Measurements from ENCODE around the gene ABCD2.
"Not testable (repeated sequence)": the region's sequence is repeated elsewhere in the genome, so short reads cannot be mapped to it uniquely, and the experiment has no call there.

The ABCD2 gene
- total RNA-seq = 33.6 to 69.9 (median 44.7) reads per million in 4 experiments

DNA sequence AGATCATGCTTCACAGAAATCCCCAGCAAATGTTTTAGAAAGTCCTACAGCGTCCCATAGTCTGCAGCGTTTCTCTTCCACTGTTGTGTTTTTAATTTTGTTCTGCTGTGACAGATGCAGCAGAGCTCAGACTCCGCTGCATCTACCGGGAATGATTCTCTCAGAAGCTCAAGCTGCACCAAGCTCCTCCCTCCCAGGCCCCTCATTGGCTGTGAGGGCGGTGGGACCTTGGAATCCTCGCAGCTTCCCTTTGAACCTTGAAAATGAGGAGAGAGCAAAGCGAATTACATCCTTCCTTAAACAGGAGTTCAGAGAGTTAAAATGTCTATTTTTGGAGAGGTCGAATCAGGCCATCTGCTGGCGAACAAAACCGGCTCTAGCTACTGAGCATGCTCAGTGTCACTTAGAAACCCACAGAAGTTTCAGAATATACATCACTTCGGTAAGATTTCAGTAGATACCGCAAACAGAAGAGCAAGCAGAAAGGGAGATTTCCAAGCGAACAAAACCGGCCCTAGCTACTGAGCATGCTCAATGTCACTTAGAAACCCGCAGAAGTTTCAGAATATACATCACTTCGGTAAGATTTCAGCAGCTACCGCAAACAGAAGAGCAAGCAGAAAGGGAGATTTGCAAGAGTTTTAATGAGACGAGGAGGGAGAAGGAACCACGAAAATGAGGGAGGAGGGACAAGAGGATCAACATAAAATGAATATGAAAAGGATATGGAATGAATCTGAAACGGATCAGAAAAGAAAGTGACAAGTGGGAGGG lies at the start of gene ABCD2:
Gene ABCD2 (minus strand): TSS at position 144 of the 774 bp plus-strand sequence. CDS start 188 bp downstream, outside the sequence.
- peak; percentile 63 for DNase-seq

DNA sequence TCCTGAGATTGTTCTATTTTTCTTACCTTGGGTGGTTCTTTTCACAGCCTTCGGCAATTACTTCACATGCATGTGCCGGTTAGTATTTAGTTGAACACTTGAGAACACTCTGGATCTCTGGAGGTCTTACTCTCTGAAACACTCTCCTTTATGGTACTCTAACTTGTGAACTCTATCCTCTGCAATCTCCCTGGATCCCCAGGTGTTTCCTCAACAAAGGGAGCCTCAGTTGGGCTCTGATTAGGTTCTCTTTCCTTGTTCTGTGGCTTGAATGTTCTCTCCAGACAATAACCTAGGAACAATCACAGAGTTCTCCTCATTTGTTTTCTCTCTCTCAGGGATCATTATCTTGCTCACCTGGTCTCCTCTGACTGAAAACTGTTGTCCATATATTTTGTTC lies 40.5 kb upstream of the ABCD2 start:
- DNase-seq = no peak

DNA sequence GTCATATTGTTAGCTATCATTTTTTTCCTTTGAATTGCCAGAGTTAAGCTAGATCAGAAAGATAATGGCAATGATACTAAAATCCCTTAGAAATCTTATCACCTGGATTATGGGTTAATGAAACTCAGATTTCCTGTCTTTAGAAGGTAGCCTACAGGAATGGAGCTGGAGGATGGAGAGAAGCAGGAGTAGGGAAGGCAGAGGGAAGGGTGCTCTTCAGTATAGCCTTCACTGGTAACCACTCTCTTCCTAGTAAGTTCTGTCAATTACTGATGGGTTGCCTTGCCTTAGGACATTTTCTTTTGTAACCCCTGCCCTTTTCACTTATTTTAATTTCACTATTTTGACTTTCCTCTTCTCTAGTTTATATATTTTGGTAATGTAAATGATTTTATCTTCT lies 27.8 kb upstream of the ABCD2 start:
- DNase-seq = no peak

DNA sequence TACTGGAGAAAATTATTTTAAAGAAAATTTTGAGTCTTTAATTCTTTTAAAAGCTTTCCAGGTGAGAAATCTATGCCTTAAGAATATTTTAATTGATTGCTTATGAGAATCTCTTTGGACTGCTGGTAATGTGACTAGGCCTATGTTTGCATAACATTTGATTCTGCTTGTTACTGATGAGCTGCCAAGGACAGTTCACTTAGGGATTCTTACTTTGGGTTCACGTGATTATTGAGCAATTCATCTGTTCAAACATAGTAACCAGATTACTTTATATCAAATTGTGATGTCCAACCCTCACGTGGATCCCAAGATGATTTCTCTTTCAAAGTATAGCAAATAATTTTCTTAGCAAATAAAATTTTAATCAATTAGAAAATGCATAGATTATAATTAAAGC lies 27.4 kb upstream of the ABCD2 start:
- DNase-seq = no peak

DNA sequence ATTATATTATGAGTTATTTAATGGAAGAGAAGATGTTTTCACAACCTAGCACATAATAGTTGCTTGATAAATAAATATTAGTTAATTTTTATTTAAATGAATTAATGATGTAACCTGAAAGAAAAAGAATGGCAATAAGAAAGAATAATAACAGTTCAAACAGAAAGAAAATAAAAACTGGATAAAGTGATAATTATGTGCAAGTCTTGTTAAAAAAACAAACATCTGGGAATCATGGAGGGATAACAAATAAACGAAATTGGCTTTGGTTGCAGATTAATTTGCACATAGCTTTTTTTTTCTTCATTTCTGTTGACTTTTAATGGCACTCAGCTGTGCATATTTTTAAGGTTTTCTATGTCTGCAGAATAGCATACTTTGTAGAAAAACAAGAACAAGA lies 23.4 kb upstream of the ABCD2 start:
- DNase-seq = no peak

DNA sequence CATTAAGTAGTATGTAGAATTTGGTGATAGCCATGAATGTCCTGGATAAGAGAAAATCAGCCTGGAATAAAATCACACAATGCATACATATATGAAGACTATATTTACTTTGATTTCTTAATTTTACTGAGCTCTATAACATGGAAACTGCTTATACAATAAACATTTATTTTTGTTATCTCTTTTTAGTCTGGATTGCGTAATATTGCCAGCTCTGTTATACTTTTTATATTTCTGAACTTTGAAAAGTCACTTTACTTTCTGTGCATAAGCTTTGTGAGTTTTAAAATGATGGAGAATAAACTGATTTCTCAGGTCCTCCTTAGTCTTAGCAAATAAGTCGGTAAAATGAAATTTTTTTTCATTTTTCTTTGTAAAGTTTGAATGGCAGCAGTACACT lies 19.2 kb upstream of the ABCD2 start:
- DNase-seq = no peak

DNA sequence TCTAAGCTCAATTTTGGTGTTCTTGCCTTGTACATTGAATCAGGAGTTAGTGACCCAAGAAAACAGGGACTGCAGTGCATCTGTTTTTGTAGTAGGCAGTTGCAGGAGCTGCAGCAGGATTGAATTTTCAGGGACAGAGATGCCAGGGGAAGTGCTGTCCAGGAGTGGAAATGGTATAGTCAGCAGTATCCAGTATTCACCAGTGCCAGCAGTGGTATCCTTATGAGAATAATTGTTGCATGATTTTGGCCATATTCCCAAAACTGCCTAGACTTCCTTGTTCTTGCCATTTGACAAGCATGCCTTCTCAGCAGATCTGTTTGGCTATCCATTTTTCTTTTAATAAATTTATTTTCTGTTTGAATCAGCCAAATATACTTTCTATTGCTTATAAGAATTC lies 18.6 kb upstream of the ABCD2 start:
- DNase-seq = no peak

DNA sequence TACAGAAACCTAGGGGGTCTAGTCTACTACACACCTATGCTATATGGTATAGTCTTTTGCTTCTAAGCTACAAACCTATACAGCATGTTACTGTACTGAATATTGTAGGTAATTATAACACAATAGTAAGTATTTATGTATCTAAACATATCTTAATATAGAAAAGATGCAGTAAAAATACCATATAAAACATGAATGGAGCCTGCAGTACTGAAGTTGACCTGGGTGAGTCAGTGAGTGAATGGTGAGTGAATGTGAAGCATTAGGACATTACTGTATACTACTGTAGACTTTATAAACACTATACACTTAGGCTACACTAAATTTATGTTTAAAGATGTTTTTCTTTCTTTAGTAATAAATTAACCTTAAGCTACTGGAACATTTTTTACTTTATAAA lies 13.1 kb upstream of the ABCD2 start:
- DNase-seq = no peak

DNA sequence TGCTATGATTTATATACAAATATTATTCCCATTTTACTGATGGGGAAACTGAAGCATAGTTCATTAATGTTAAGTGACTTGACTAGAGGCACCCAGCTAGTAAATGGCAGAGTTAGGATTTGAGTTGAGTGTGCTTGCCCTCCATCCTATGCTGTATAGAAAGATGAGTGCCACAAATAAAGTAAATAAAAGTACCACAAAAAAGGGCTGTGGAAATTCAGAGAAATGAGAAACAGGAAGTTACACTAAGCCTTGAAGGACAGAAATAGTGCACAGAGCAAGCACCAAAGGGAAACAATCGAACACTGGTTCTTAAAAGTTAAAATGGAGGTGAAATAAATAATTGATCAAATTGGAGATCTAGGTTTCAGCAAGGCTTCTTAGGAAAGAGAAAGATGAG lies 9.2 kb upstream of the ABCD2 start:
- DNase-seq = no peak

DNA sequence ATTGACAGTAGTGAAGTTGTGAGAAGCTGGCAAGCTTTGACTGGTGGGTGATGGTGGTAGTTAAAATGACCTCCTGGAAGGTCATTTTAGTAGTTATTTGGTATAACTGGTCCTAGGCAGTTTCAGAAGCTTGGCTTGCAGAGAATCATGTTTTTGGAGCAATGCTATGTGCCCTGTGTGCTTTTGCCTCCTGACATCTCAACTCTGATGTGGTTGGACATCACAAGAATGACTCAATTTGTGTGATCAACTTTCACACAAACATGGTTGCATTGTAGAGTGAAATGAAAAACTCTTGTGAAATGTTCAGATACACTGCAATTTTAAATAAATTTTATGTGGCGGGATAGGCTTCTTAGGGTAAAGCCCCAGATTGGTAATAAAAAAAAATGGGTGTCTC lies 8.3 kb upstream of the ABCD2 start:
- DNase-seq = no peak

DNA sequence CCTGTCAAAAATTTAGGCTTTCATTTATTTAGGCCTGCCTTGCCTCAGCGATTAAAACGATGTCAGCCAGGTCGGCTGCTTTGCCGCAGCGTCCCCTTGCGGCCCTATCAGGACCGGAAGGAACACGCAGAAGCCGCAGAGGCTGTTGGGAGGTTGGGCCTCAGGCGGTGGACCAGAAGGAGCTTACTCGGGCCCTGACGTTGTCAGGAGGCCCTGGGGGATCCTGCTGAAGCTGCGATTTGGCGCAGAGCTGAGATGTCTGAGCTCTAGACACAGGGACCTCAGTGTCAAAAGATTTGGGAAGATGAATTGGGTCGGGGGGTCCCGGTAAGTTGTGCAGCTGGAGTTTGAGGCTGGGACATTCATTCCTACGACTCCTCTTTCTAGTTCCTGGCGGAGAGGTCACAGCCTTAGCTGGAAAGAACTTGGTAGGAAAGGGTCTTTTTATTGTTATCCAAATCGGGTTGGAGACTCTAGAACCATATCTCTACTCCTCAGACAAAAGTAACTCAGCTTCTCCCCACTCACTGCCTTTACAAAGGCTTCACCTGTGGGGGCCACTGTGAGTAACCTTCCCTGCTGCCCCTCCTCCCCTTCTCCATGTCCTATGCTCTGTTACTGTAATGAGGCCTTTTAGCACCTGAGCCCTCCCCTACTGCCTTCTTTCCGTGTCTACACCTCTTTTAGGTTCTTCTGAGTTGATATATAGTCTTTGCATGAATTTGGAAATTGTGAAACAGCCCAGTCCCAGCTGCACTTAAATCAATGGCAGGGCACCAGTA lies 6.6 kb upstream of the ABCD2 start:
- no peak for DNase-seq

DNA sequence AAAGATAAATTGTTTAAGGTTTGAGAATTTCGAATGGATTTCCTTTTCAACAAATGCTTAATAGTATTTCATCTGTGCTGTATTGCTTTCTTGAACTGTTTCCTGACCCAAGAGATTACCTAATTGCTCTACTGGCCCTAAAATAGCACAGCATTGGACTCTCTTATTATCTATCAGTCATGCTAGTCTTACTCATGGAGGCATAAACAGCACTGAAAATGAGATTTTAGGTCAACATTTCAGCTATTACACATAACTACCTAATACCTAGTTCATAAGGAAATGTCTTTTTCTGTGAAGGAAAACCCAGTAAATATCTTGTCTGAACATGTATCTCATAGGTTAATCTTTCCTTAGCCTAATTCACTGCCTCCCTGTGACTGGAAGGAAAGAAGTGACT lies 4.3 kb upstream of the ABCD2 start:
- DNase-seq = no peak

DNA sequence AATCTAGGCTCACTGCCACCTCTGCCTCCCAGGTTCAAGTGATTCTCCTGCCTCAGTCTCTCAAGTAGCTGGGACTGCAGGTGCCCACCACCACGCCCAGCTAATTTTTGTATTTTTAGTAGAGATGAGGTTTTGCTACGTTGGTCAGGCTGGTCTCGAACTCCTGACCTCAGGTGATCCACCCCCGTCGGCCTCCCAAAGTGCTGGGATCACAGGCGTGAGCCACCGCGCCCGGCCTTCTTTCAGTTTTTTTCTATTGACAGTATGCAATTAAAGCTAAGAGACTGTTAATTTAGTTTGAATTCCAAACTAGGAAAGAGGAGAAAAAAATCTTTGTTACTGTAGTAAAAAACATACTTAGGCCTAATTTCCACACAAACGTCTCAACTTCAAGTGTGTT lies 3.6 kb upstream of the ABCD2 start:
- DNase-seq = not testable (repeated sequence)

DNA sequence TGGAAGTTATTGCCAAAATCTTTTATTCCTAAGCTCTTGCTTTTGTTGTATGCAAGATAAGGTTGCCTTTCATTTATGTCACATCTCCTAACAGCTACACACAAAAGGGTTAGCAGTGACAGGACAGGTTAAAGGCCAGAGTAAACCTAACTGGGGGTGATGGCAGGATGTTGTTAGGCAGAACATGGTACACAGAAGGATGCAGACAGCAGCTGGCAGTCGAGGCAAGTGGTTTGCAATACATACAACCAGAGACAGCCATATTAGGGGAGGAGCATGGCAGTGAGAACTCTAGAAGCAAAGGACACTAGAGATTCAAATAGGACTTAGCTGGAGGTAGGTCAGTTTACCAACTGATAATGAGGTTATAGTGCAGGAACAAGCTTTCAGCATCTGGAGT lies 2.7 kb upstream of the ABCD2 start:
- DNase-seq = no peak

DNA sequence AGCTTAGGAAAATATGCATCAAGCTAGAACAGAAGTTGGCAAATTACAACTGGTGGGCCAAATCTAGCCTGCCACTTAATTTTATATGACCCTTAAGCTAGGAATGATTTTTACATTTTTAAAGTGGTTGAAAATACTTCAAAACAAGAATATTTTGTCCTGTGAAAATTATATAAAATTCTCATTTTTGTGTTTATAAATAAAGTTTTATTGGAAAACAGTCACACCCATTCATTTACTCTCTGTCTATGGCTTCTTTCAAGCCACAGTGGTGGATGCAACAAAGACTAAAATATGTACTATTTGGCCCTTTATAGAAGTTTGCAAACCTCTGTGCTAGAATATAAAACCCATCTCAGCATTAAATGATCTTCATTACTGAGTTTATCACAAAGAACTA lies 2.1 kb upstream of the ABCD2 start:
- DNase-seq = no peak

DNA sequence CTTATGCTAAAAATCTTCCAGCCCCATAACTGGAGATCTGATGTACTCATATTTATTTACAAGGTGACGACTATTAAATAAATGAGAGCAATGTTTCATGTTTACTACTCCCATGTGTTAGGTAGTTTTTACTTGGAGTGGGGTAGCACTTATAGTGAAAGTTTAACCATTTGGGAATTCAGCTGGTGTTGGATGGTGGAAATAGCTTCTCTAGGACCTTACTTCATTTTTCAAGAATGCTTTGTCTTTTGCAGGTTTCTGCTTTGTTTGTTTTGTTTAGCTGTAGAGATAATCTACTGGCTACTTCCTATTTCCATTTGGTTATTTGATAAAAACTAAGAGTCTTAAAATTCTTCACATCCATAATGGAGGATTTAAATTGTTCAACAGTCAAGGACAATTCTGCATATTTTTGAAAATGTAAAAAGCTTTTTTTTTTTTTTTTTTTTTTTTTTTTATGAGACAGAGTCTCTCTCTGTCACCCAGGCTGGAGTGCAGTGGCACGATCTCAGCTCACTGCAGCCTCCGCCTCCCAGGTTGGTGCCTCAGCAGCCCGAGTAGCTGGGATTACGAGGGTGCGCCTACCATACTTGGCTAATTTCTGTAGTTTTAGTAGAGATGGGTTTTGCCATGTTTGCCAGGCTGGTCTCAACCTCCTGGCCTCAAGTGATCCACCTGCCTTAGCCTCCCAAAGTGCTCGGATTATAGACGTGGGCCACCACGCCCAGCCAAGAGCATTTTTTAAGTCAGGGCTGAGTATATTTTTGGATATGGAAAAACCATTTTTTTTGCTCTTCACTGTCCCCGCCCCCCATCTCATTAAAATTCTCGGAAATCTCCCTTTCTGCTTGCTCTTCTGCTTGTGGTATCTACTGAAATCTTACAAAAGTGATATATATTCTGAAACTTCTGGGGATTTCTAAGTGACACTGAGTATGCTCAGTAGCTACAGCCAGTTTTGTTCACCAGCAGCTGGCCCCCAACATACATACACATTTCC lies 1.4 kb upstream of the ABCD2 start:
- no peak for DNase-seq

DNA sequence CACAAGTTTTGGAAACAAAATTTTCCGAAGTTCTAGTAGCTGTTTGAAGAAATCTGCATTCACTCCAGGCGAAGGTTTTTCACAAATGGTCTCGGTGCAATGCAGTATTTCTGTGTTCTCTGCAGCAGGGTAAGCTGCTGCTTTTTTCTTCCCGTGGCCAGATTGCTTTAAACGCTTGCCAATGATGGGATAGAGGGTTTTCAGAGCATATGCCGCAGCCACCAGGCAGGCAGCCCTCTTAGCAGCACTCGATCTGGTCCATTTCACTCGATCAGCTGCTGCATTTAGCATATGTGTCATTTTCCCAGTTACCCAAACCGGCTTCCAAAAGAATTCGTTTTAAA lies 315 bp downstream of the ABCD2 start:
- DNase-seq = no peak

DNA sequence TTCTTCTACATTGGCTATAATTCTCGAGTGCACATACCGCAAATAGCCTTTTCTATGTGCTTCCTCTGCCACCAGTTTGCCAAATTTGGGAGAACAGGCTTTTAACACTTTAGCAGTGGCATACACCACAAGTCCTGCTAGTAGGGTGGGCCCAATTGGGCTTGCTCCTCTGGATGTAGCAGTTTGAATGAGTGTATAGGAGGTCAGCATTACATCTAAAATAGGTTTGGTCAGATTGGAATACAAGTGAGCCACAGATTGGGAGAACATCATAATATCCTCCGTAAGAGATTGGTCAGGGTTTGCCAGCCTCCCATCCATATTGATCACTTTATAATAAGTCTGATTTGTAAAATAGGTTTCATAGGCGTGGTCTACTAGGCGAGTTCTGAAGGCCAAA lies 902 bp downstream of the ABCD2 start:
- DNase-seq = no peak

DNA sequence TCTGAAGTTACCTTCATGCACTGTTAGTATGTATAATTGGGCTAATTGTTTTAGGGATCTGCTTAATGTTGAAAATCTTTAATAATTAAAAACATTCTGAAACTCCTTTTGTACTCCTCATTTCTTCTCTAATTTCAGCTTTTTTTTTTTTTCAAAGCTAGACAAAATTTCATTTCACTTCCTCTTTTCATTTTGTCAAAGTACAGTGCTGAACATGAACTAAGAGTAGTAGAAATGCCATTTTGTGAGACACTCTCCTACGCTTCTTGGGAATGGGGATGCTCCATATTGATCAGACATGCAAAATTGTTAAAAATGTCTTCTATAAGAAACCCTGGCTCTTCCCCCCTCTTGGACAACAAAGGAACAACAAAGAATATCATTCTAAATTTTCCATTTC lies 1.7 kb downstream of the ABCD2 start:
- no peak for DNase-seq

DNA sequence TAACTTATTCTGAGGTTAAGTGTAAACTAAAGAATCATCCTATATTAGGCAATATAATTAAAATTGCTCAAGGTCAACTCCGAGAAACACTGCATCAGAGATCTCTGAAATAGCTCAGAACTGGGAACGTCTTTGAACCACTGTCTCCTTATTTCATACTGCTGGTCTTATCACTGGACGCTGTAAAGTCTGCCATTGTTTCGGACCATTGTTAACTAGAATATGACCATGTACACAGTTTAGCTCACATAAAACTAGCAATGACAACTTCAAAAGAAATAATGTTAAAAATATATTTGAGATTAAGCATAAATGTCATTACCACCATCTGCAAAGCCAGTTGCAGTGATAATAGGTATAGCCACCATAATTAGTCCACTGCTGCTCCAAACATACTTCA lies 2.9 kb downstream of the ABCD2 start:
- DNase-seq = no peak

DNA sequence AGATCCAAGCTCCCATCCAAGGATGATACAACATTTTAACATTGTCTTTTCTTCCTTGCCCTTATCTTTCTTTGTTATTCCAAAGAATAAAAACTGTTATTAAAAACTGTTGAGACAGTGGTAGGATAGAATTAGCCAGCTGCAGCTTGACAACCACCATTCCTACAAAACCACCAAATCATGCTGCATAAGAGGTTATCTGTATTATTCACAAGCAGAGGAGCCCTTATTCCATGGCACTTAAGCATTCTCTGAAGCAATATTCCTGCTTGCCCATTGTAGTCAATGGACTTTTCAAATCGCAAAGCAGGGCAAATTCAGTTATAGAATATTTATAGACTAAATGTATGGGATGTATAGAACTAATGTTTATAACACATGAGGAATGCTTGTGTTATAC lies 3.4 kb downstream of the ABCD2 start:
- DNase-seq = no peak

DNA sequence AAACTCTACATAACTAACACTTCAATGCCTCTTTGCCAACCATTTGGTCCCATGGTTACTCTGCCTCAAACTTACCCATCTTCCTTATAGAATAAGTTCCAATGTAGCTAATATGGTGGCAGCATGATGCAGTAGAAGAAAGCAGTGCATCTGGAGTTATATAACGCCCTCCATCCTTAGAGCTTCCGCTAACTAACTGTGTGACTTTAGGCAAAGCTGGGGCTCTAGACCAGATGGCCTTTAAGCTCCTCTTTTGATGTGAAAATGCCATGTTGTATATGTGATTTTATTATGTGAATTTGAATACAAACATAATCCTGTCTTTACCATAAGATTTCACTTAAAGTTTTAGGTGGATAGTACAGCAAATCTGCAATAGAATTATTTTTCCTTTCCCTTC lies 6.1 kb downstream of the ABCD2 start:
- no peak for DNase-seq

DNA sequence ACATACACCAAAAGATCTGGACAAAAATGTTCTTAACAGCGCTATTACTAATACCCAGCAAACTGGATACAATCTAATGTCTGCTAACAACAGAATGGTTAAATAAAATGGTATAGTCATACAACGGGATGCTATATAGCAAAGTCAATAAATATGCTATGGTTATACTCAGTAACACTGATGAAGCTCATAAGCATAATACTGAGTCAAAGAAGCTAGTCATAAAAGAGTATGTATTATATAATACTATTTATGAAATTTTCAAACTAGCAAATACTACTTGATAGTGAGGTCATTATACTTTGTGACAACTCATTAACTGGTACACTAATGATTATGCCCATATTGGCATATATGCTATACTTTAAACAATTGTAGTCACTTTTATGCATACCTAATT lies 7.4 kb downstream of the ABCD2 start:
- DNase-seq = no peak

Data from effector CD8-positive, alpha-beta T cell (primary cell).